GM19463 (cell line): ENCODE measurements around the gene OR5B12.
"Not testable (repeated sequence)": the region's sequence is repeated elsewhere in the genome, so short reads cannot be mapped to it uniquely, and the experiment has no call there.

ENCODE experiments used
- ATAC-seq: cut with Tn5 transposase; IDR thresholded peaks from one replicate; pipeline ENCODE4 v1.9.1; 2021; ENCODE audit warnings: mild to moderate bottlenecking, moderate library complexity; ENCODE audit not compliant: unreplicated experiment

The OR5B12 gene

GRCh38 chr11:58442136-58442535 lies at the start of gene OR5B12:
Gene OR5B12 (minus strand): TSS chr11:58442236. CDS start chr11:58440151, 2,085 bp downstream.
- ATAC-seq: no peak

GRCh38 chr11:58490827-58491226 lies 48.8 kb upstream of the OR5B12 start:
- no peak for ATAC-seq

GRCh38 chr11:58487170-58487569 lies 45.1 kb upstream of the OR5B12 start:
- ATAC-seq: no peak

- no peak for ATAC-seq
Observed at GRCh38 chr11:58485961-58486360, 43.9 kb upstream of the OR5B12 start.

GRCh38 chr11:58471892-58472291 lies 29.9 kb upstream of the OR5B12 start:
- no peak for ATAC-seq

GRCh38 chr11:58466293-58466692 lies 24.3 kb upstream of the OR5B12 start:
- ATAC-seq: no peak

GRCh38 chr11:58465690-58466089 lies 23.7 kb upstream of the OR5B12 start:
- ATAC-seq: no peak

- ATAC-seq: no peak
Observed at GRCh38 chr11:58451585-58451984, 9.5 kb upstream of the OR5B12 start.

GRCh38 chr11:58446294-58446693 lies 4.3 kb upstream of the OR5B12 start:
- no peak for ATAC-seq

- ATAC-seq: no peak
Observed at GRCh38 chr11:58444300-58444699, 2.3 kb upstream of the OR5B12 start.

- no peak for ATAC-seq
Observed at GRCh38 chr11:58438486-58438885, 3.5 kb downstream of the OR5B12 start.

- no peak for ATAC-seq
Observed at GRCh38 chr11:58434217-58434616, 7.8 kb downstream of the OR5B12 start.

- no peak for ATAC-seq
Observed at GRCh38 chr11:58433638-58434203, 8.3 kb downstream of the OR5B12 start.

GRCh38 chr11:58429273-58429672 lies 12.8 kb downstream of the OR5B12 start:
- ATAC-seq: no peak

GRCh38 chr11:58428021-58428420 lies 14.0 kb downstream of the OR5B12 start, which contains the start of gene OR5B2:
Gene OR5B2 (minus strand): TSS chr11:58428121. CDS start chr11:58423261, 4,860 bp downstream.
- ATAC-seq: no peak

- ATAC-seq: no peak
Observed at GRCh38 chr11:58406774-58407173, 35.3 kb downstream of the OR5B12 start, which contains the start of gene OR5B3. Gene OR5B3 (minus strand): TSS chr11:58406874. CDS start chr11:58403409, 3,465 bp downstream.

- not testable (repeated sequence) for ATAC-seq
Observed at GRCh38 chr11:58399622-58400021, 42.4 kb downstream of the OR5B12 start.

- no peak for ATAC-seq
Observed at GRCh38 chr11:58395581-58395980, 46.5 kb downstream of the OR5B12 start.

GRCh38 chr11:58394195-58394594 lies 47.8 kb downstream of the OR5B12 start:
- no peak for ATAC-seq

GRCh38 chr11:58392746-58393145 lies 49.3 kb downstream of the OR5B12 start:
- ATAC-seq: no peak

GRCh38 chr11:58391879-58392278 lies 50.2 kb downstream of the OR5B12 start:
- no peak for ATAC-seq

- no peak for ATAC-seq
Observed at GRCh38 chr11:58390551-58391063, 51.4 kb downstream of the OR5B12 start.
